Neural crest cell (in vitro differentiated cells): ENCODE measurements around the gene HBG2. TPM values are rescaled to one million over a fixed set of nuclear protein-coding genes. Genes with fewer than 3 reads are reported as not detected.

ENCODE experiments used
- DNase-seq: peaks from one replicate; pipeline ENCODE4 v3.0.0; 2021; ENCODE audit warnings: low read depth, mixed read lengths, low spot score
- H3K27ac Mint-ChIP-seq: one replicate; pipeline ENCODE4 v1.8.0; 2021; ENCODE audit warnings: mild to moderate bottlenecking, mixed read lengths; ENCODE audit not compliant: unreplicated experiment
- H3K27me3 Mint-ChIP-seq: 2 replicates; pipeline ENCODE4 v1.8.0; 2021; ENCODE audit warnings: low read depth, mild to moderate bottlenecking, mixed read lengths
- H3K36me3 Mint-ChIP-seq: 2 replicates; pipeline ENCODE4 v1.8.0; 2021; ENCODE audit warnings: low read depth, mild to moderate bottlenecking, mixed read lengths
- H3K4me1 Mint-ChIP-seq: 2 replicates; pipeline ENCODE4 v1.8.0; 2021; ENCODE audit warnings: mixed read lengths
- H3K4me3 Mint-ChIP-seq: one replicate; pipeline ENCODE4 v1.8.0; 2021; ENCODE audit warnings: mild to moderate bottlenecking, mixed read lengths
- H3K9me3 Mint-ChIP-seq: 2 replicates; pipeline ENCODE4 v1.8.0; 2021; ENCODE audit warnings: mixed read lengths
- CTCF ChIP-seq: fragments of 200-600 bp; sonication (generic); conservative IDR thresholded peaks from 2 replicates; pipeline ENCODE4 v1.5.0; 2021; ENCODE audit warnings: antibody characterized with exemption, mild to moderate bottlenecking
- total RNA-seq: library from RNA; stranded (reverse); gene quantifications from 2 replicates; pipeline ENCODE4 v1.2.1, GENCODE V29; 2021

The HBG2 gene
- total RNA-seq, 1 donor from 2014 or later, result not detected

GRCh38 chr11:5240458-5240857 is 14.1 kb downstream of the HBG2 start:
- Mint-ChIP-seq H3K27ac (no peak overlapping the region), H3K4me1 (no peaks in the 10 kb centered on the region), H3K27me3 (peaks cover 16% of the 10 kb centered on the region), H3K9me3 (no peaks in the 10 kb centered on the region), H3K36me3 (no peaks in the 10 kb centered on the region), H3K4me3 (no peak overlapping the region)
- no peak for TF ChIP-seq CTCF
- DNase-seq, result no peak

GRCh38 chr11:5240056-5240455 is 14.5 kb downstream of the HBG2 start:
- Mint-ChIP-seq H3K9me3 (no peaks in the 10 kb centered on the region), H3K36me3 (no peaks in the 10 kb centered on the region), H3K4me1 (no peaks in the 10 kb centered on the region), H3K4me3 (no peak overlapping the region), H3K27ac (no peak overlapping the region), H3K27me3 (peaks cover 20% of the 10 kb centered on the region)
- no peak for DNase-seq
- no peak for TF ChIP-seq CTCF

GRCh38 chr11:5239046-5239445 is 15.5 kb downstream of the HBG2 start:
- H3K27me3 Mint-ChIP-seq, result peaks cover 20% of the 10 kb centered on the region
- H3K9me3 Mint-ChIP-seq, result no peaks in the 10 kb centered on the region
- TF ChIP-seq CTCF, result no peak
- no peaks in the 10 kb centered on the region for H3K4me1 Mint-ChIP-seq
- DNase-seq, result no peak
- H3K27ac Mint-ChIP-seq, result no peak overlapping the region
- no peaks in the 10 kb centered on the region for H3K36me3 Mint-ChIP-seq
- H3K4me3 Mint-ChIP-seq, result no peak overlapping the region

- no peaks in the 10 kb centered on the region for H3K9me3 Mint-ChIP-seq
- no peak overlapping the region for H3K4me3 Mint-ChIP-seq
- H3K36me3 Mint-ChIP-seq, result no peaks in the 10 kb centered on the region
- peaks cover 20% of the 10 kb centered on the region for H3K27me3 Mint-ChIP-seq
- H3K27ac Mint-ChIP-seq, result no peak overlapping the region
- H3K4me1 Mint-ChIP-seq, result no peaks in the 10 kb centered on the region
- TF ChIP-seq CTCF, result no peak
- no peak for DNase-seq
Observed at GRCh38 chr11:5238486-5238885, 16.1 kb downstream of the HBG2 start.

GRCh38 chr11:5237420-5237819 is 17.2 kb downstream of the HBG2 start:
- H3K27ac Mint-ChIP-seq, result no peak overlapping the region

More at GRCh38 chr11:5237420-5237819, 17.2 kb downstream of the HBG2 start:
- Mint-ChIP-seq H3K4me1 (no peaks in the 10 kb centered on the region), H3K27me3 (peaks cover 20% of the 10 kb centered on the region), H3K9me3 (no peaks in the 10 kb centered on the region), H3K36me3 (no peaks in the 10 kb centered on the region), H3K4me3 (no peak overlapping the region)
- no peak for DNase-seq
- no peak for TF ChIP-seq CTCF
